OCI-LY7 (cell line): ENCODE data around the gene PPP4R1. TPM values are rescaled to one million over a fixed set of nuclear protein-coding genes. Genes with fewer than 3 reads are reported as not detected.

Experiments
- BruUV-seq: library from RNA; stranded (reverse); fragments of 400-500 nt; replicated peaks from 2 replicates; lab custom pipeline; 2021; lab: Mats Ljungman, UMichigan
- CTCF ChIA-PET: fragments of 300-600 bp; sonication (Branson Sonifier 250); formaldehyde crosslinking; loops from one replicate; lab custom pipeline; 2022; ENCODE audit warnings: antibody characterized with exemption; ENCODE audit not compliant: unreplicated experiment; lab: Charles Lee
- POLR2A ChIA-PET: fragments of 300-600 bp; sonication (Branson Sonifier 250); formaldehyde crosslinking; loops from one replicate; lab custom pipeline; 2022; ENCODE audit warnings: antibody characterized with exemption; lab: Charles Lee
- DNase-seq: peaks from one replicate; pipeline ENCODE4 v3.0.0-alpha.2; 2015; ENCODE audit warnings: low spot score
- H2AFZ ChIP-seq: fragments of 200-600 bp; sonication (generic), shearing (Covaris generic); 2 replicates; pipeline ENCODE4 v1.6.1; 2014; ENCODE audit warnings: mild to moderate bottlenecking, antibody characterized with exemption, low read length, moderate library complexity
- H3K27ac ChIP-seq: fragments of 200-600 bp; sonication (generic); 2 replicates; pipeline ENCODE4 v1.5.1; 2014; ENCODE audit warnings: mixed run types, low read depth, mild to moderate bottlenecking, moderate library complexity, low read length, inconsistent platforms; ENCODE audit not compliant: poor library complexity, severe bottlenecking
- H3K36me3 ChIP-seq: fragments of 200-600 bp; sonication (generic); 2 replicates; pipeline ENCODE4 v1.6.1; 2014; ENCODE audit warnings: mild to moderate bottlenecking, antibody characterized with exemption, low read length, moderate library complexity, mixed read lengths; ENCODE audit not compliant: insufficient read depth
- H3K4me1 ChIP-seq: fragments of 200-600 bp; sonication (generic); 2 replicates; pipeline ENCODE4 v1.5.1; 2014; ENCODE audit warnings: mild to moderate bottlenecking, low read length; ENCODE audit not compliant: insufficient read depth, poor library complexity, severe bottlenecking
- H3K4me2 ChIP-seq: fragments of 200-600 bp; sonication (generic); 2 replicates; pipeline ENCODE4 v1.6.1; 2014; ENCODE audit warnings: mild to moderate bottlenecking, low read length
- H3K4me3 ChIP-seq: fragments of 200-600 bp; sonication (generic); 2 replicates; pipeline ENCODE4 v1.5.1; 2014; ENCODE audit warnings: mild to moderate bottlenecking, low read depth, low read length; ENCODE audit not compliant: poor library complexity, severe bottlenecking
- H3K79me2 ChIP-seq: fragments of 200-600 bp; sonication (generic); 2 replicates; pipeline ENCODE4 v1.6.1; 2016; ENCODE audit warnings: low read depth, mild to moderate bottlenecking, low read length, moderate library complexity, mixed read lengths; ENCODE audit not compliant: insufficient read depth
- H3K9me2 ChIP-seq: fragments of 200-600 bp; sonication (generic); 2 replicates; pipeline ENCODE4 v1.6.1; 2016; ENCODE audit warnings: mild to moderate bottlenecking, low read length, mixed read lengths; ENCODE audit not compliant: insufficient read depth
- H3K9me3 ChIP-seq: fragments of 200-600 bp; sonication (generic); 2 replicates; pipeline ENCODE4 v1.6.1; 2014; ENCODE audit warnings: mild to moderate bottlenecking, mixed run types, low read length, mixed read lengths
- H4K20me1 ChIP-seq: fragments of 200-600 bp; sonication (generic); 2 replicates; pipeline ENCODE4 v1.6.1; 2014; ENCODE audit warnings: mild to moderate bottlenecking, antibody characterized with exemption, low read length, moderate library complexity, mixed read lengths; ENCODE audit not compliant: insufficient read depth
- CTCF ChIP-seq: fragments of 200-600 bp; sonication (generic); conservative IDR thresholded peaks from 2 replicates; pipeline ENCODE4 v1.5.1; 2014; ENCODE audit warnings: mild to moderate bottlenecking, antibody characterized with exemption, low read length, moderate library complexity, mixed read lengths
- EZH2phosphoT487 ChIP-seq: fragments of 200-600 bp; sonication (generic); IDR thresholded peaks from 2 replicates; pipeline ENCODE4 v1.6.1; 2018; ENCODE audit warnings: low read depth, borderline replicate concordance, mild to moderate bottlenecking, mixed run types, antibody characterized with exemption, low read length, moderate library complexity, mixed read lengths
- intact Hi-C: fragments of 100-400 bp; cut with micrococcal nuclease; formaldehyde crosslinking; loops from one replicate; pipeline ENCODE4 v1.10.0; 2022; ENCODE audit not compliant: unreplicated experiment
- total RNA-seq, 2 experiments: library from RNA; depleted of rRNA in 1 of 2; stranded (reverse); fragments of >200 nt in 1 of 2; shearing (Covaris generic) in 1 of 2; gene quantifications; 2 replicates each; pipeline ENCODE4 v1.2.3, GENCODE V29; 2014 to 2022

The PPP4R1 gene
- total RNA-seq, 2 experiments from 2014 or later, result 64.9 to 72.4 TPM

DNA sequence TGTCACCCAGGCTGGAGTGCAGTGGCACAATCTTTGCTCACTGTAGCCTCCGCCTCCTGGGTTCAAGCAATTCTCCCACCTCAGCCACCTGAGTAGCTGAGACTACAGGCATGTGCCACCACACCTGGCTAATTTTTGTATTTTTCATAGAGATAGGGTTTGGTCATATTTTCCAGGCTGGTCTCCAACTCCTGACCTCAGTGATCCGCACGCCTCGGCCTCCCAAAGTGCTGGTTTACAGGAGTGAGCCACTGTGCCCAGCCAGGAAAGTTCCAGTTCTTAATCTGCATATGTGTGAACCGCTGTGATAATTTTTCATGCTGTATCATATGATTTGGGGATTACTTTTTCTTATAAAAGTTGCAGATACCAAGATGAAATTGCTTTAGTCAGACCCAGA lies 14.6 kb upstream of the PPP4R1 start:
- H3K27ac ChIP-seq, result no peak overlapping the region
- POLR2A ChIA-PET, result no interaction called here
- no peaks in the 10 kb centered on the region for H4K20me1 ChIP-seq
- no peak overlapping the region for H3K4me2 ChIP-seq
- no peaks in the 10 kb centered on the region for H3K4me1 ChIP-seq
- no peak overlapping the region for H3K4me3 ChIP-seq
- H3K9me2 ChIP-seq, result no peaks in the 10 kb centered on the region
- no peaks in the 10 kb centered on the region for H3K36me3 ChIP-seq
- H3K9me3 ChIP-seq, result no peaks in the 10 kb centered on the region
- TF ChIP-seq EZH2phosphoT487, result no peak
- TF ChIP-seq CTCF, result no peak
- DNase-seq, result no peak
- no peak overlapping the region for H2AFZ ChIP-seq
- intact Hi-C loops, result no loop called here
- CTCF ChIA-PET, result no interaction called here
- no peaks in the 10 kb centered on the region for H3K79me2 ChIP-seq
- no TSS peak for BruUV-seq

- POLR2A ChIA-PET, result interaction anchor here (0.6 to 1.2 kb wide), 3 partner anchors 11 to 1142 kb away, joined by 3 to 4 read pairs (median 4); no protein-coding TSS in a partner anchor
- no peak overlapping the region for H3K4me3 ChIP-seq
- no peak overlapping the region for H3K4me2 ChIP-seq
- H3K27ac ChIP-seq, result no peak overlapping the region
- CTCF ChIA-PET, result no interaction called here
- H2AFZ ChIP-seq, result no peak overlapping the region
- H3K9me2 ChIP-seq, result no peaks in the 10 kb centered on the region
- H3K4me1 ChIP-seq, result no peaks in the 10 kb centered on the region
- no peaks in the 10 kb centered on the region for H3K79me2 ChIP-seq
- TF ChIP-seq CTCF (no peak), EZH2phosphoT487 (no peak)
- no peaks in the 10 kb centered on the region for H3K9me3 ChIP-seq
- no peaks in the 10 kb centered on the region for H4K20me1 ChIP-seq
- H3K36me3 ChIP-seq, result no peaks in the 10 kb centered on the region
- intact Hi-C loops, result loop anchor here (1.0 kb wide), 1 partner anchor 10 kb away; no protein-coding TSS in a partner anchor
- no TSS peak for BruUV-seq
- no peak for DNase-seq
These were observed 13.3 kb upstream of the PPP4R1 start for GRCh38 chr18:9627642-9628041.

- Histone ChIP-seq H3K4me1 (peaks cover 7% of the 10 kb centered on the region), H3K4me3 (no peak overlapping the region), H3K4me2 (no peak overlapping the region), H3K9me3 (no peaks in the 10 kb centered on the region), H3K36me3 (no peaks in the 10 kb centered on the region), H4K20me1 (no peaks in the 10 kb centered on the region), H3K9me2 (no peaks in the 10 kb centered on the region), H3K79me2 (no peaks in the 10 kb centered on the region), H3K27ac (no peak overlapping the region), H2AFZ (no peak overlapping the region; the same call in 1 of the 2 replicates)
- ChIA-PET POLR2A (no interaction called here), CTCF (no interaction called here)
- intact Hi-C loops, result loop anchor here (10.0 kb wide), 2 partner anchors 555 to 905 kb away; partner anchors contain the start of gene NAPG
- BruUV-seq, result no TSS peak
- DNase-seq, result no peak
- TF ChIP-seq CTCF (no peak), EZH2phosphoT487 (no peak)
These were observed 5.6 kb upstream of the PPP4R1 start for GRCh38 chr18:9619990-9620389.
